Fibroblast of the conjunctiva (primary cell): ENCODE measurements around the gene EFCAB10.
"Not testable (repeated sequence)": the region's sequence is repeated elsewhere in the genome, so short reads cannot be mapped to it uniquely, and the experiment has no call there.

ENCODE experiments used
- DNase-seq: peaks from one replicate; pipeline ENCODE4 v3.0.0-alpha.2; 2010; ENCODE audit warnings: low read depth

EFCAB10 gene

DNA sequence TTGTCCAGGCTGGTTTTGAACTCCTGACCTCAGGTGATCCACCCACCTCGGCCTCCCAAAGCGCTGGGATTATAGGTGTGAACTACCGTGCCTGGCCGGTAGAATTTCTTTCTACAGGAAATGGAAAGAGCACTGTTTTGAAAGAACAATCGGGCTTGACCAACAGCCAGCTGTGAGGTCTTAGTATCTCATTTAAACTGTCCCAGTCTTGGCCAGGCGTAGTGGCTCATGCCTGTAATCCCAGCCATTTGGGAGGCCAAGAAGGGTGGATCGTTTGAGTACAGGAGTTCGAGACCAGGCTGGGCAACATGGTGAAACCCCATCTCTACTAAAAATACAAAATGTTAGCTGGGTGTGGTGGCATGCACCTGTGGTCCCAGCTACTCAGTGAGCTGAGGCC lies 17.8 kb upstream of the EFCAB10 start:
- not testable (repeated sequence) for DNase-seq

DNA sequence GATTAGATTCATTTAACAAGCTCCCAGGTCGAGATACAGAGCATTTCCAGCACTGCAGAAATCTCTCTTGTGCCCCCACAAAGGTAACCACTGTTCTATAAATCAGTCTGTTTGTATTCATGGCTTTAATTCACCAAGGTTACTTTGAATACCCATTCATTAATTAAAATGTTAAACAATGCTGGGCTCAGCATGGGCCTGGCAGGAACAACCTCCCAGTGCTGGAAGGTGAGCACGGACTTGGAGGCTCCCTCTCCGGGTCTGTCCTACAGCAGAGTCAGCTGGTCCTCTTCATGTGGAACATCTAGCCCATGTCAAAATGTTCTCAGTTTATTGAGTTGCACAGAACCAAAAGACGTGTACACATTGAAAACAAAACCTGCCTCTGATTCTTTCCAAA lies 15.6 kb upstream of the EFCAB10 start:
- DNase-seq: no peak

DNA sequence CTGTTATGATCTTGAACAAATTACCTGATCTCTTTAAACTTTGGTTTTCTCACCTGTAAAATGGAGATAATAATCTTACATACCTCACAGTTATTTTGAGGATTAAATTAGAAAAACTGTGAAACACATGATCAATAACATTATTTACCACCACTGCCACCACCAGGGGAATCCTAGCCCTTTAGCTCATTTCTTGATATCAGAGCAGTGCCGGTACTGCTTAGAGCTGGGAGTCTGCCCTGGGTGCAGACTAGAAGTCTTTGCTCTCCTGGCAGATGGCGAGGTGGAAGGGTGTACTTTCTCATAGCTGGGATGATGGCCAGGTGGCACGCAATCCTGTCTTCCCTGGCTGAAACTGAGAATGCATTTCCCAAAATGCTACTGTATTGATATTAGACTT lies 12.7 kb upstream of the EFCAB10 start:
- DNase-seq: no peak

DNA sequence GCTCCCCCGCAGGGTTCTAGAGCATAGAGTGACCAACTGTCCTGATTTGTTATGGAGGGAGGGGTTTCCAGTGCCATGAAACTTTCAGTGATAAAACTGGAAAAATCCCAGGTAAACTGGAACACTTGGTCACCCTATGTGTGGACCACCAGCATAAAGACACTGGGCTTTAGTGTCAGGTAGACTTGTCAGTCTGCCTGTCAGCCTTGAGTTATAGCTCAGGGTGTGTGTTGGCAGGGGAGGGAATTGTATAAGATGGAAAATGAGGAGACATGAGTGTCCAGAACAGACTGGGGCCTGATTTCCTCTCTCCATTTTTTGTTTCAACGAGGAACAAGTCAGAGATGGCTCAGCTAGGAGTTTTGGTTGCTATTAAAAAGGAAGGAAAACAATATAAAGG lies 10.2 kb upstream of the EFCAB10 start:
- no peak for DNase-seq

DNA sequence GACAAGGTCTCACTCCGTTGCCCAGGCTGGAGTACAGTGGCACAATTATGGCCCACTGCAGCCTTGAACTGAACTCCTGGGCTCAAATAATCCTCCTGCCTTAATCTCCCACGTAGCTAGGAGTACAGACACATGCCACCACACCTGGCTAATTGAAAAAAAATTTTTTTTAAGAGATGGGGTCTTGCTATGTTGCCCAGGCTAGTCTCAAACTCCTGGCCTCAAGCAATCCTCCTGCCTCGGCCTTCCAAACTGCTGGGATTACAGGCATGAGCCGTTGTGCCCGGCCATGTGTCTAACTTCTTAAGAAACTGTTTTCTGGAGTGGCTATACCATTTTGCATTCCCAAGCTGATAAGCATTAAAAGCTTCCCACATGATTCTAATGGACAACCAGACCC lies 9.5 kb upstream of the EFCAB10 start:
- no peak for DNase-seq

DNA sequence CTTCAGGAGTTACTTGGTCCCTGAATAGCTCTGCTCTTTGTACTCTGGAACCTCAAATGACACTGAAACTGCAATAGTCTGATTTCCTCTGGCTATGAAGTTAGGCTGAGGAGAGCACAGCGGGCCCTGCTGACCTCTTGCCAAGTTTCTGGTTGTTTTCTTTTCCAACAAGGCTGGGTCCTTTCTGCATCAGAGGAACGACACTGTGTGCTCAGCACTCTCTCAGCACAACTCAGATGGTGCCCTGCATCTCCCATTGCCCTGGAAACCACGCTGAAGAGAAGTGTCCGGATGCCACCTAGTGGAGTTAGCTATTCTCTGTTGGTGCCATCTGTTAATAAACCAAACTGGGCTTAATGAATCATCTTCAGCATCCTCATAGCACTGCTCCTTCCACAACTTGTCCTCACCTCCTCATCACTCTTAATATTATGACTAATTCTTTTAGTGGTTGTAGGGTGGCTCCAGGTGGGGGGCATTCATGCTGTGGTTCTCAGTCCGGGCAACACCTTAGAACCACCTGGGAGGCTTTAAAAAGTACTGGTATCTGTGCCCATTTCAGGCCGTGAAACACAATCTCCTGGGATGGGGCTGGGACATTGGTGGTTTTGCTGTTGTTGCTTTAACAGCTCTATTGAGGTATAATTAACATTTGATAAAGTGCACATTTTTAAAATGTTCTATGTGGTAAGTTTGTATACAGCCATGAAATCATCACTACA lies 8.2 kb upstream of the EFCAB10 start:
- peak; percentile 75 for DNase-seq

DNA sequence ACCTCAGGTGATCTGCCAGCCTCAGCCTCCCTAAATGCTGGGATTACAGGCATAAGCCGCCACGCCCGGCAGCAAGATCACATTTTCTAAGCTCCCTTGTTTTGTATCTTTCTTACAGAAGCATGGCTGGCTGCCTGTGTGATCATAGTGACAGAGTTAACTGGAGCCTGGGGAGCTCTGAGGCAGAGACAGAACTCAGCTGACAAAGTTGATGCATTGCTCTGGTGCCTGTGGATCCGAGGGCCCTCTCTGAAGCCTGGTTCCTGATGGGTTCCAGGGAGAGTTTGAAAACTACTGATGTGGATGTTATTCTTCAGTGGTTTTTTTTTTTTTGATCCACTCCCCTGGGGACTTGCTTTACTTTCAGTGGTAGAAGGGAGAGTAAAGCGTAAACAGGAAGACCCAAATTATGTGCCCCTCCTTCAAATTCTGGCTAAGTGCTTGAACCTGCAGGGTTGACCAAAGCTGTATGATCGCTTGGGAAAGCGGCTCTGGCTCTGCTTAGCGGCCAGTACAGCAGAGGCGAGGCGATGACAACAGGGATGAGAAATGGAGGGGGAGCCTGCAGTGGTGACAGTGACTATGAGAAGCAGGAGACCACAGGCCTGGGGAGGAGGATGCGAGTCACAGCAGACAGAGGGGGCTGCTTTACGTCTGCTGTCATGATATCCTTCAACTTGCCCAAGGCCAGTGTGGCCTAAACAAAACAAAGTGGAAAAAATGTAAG lies 6.8 kb upstream of the EFCAB10 start:
- no peak for DNase-seq

DNA sequence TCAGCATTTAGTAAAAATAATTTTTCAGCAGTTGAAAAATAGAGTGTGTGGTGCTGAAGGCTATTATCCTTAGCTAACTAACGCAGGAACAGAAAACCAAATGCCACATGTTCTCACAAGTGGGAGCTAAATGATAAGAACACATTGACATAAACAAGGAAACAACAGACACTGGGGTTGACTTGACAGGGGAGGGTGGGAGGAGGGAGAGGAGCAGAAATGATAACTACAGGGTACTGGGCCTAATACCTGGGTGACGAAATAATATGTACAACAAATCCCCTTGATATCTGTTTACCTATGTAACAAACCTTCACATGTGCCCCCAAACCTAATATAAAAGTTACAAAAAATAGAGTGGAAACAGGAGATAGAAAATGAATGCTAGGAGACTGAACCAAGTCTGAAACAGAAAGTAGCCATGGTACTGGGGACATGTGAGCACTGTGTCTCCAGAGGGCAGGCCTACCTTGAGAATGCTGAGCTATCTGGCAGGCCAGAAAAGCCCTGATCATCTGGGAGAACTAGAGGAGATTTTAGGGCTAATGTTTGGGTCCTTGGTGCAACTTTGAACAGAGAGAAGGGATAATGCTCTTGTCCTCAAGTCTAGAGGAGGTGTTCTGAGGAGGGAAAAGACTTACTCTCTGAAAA lies 4.7 kb upstream of the EFCAB10 start:
- DNase-seq: no peak

DNA sequence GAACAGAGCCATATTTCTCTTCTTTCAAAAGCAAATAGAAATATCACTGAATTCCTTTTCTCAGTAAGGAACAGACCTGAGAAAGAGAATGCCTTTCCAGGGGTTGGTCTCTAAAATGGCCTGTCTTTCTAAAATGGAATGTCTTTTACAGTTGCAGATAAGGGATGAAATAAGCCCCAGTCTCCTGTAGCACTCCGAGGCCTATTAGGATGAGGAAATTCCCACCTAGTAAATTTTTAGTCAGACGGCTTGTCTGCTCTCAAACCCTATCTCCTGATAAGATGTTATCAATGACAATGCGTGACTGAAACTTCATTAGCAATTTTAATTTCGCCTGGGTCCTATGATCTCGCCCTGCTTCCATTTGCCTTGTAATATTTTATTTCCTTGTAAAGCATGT lies 2.9 kb upstream of the EFCAB10 start:
- no peak for DNase-seq

DNA sequence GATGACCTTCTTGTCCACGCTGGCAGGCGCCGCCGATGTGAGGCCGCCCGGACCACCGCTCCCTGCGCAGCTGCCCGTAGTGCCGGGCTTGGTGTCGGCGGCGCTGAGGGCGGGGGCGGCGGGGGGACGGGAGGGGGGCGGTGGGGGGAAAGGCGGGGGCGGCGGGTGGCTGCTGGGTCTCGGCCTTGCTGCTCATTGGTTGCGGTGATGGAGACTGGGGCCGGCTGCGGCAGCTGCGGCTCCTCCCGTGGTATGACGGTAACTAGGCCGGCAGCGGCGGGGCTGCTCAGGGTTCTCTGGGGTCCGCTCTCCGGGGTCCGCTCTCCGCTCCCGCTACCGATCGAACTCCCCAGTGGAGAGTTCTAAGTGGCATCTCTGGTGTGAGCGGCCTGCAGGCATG lies 1.8 kb upstream of the EFCAB10 start:
- no peak for DNase-seq

DNA sequence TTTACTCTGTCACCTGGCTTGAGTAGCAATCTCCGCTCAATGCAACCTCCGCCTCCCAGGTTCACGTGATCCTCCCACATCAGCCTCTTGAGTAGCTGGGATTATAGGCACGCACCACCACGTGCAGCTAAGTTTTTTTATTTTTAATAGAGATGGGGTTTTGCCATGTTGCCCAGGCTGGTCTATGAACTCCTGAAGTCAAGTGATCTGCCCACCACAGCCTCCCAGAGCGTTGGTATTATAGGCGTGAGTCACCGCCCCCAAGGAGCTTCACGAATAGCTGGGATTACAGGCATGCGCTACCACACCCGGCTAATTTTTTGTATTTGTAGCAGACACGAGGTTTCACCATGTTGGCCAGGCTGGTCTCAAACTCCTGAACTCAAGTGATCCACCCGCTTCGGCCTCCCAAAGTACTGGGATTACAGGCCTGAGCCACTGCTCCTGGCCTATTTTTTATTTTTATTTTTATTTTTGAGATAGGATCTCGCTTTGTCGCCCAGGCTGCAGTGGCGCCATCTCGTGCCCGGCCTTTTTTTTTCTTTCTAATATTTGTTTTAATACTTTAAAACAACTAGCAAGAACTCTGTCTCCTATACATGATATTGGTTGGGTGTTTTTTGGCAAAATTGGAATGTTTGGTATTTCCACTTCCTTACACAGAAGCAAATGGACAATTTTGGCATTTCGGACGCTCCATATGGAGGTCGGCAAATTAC lies 1.1 kb downstream of the EFCAB10 start:
- DNase-seq: no peak

DNA sequence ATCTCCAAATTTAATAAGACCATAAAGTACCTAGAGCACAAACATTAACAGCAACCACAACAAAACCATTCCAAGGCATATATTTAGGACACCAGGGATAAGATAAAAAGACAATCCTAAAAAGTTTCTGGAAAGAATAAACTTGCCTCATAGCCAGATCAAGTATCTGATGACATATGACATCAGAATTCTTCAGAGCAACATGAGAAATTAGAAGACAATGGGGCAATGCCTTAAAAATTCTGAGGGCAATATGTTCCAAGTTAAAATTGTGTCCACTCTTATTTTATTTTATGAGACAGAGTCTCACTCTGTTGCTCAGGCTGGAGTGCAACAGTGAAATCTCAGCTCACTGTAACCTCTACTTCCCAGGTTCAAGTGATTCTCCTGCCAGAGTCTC lies 2.8 kb downstream of the EFCAB10 start:
- no peak for DNase-seq

DNA sequence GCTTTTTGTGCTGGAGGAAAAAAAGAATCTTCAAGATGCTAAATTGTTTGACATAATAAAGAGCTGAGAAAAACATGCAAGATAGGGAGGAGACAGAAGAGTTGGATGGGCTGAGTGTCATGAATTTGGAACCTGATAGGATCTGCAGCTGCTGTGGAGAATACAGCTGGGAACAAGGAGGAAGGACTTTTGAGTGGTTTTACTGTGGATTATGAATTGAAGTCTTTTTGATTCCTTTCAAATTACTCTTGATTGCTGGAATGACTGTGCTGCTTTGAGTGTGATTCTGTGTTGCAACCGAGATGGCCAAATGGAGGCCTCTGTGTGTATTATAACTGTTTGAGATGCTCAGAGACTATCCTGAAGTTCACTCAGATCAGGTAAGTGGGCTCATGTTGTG lies 4.0 kb downstream of the EFCAB10 start:
- DNase-seq: no peak

DNA sequence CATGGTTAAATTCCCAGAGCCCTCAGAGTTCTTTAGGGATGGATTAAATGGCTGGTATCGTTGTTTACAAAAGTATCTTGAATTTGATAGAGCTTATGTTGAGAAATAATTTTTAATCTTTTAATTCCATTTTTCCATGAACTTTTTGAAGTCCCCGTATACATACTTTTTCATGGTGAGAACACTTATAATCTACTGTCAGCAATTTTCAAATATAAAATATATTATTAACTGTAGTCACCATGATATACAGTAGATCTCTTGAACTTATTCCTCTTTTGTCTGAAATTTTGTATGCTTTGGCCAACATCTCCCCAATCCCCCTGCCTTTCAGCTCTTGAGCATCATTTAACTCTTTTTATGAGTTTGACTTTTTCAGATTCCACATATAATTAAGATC lies 9.4 kb downstream of the EFCAB10 start:
- no peak for DNase-seq

DNA sequence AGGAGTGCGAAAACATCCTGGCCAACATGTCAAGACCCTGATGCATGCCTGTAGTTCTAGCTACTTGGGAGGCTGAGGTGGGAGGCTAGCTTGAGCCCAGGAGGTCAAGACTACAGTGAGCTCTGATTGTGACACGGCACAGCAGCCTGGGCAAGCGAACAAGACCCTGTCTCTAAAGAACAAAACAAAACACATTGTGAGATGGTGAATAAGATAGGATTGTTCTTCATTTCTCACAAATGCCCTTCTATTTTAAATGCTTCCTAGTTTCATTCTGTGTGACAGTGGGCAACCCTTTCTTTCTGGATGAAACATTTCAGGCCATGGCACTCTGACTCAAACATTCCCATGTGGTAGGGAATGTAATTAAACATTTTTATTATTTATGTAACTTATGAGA lies 13.5 kb downstream of the EFCAB10 start:
- DNase-seq: no peak

DNA sequence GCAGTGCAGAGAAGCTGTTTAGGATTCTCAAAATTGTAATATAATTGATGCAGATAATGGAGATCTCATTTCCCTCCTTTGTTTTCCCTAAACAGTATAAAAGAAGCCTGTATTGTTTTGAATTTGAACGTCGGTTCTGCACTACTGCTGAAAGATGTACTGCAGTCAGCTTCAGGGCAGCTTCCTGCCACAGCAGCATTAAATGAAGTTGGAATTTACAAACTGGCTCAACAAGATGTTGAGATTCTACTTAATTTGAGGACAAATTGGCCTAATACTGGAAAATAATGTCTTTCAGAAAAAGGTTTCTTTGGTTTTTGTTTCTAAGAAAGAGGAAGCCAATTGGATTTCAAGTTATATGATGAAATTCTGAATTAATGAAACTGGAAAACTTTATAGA lies 14.3 kb downstream of the EFCAB10 start:
- DNase-seq: no peak

DNA sequence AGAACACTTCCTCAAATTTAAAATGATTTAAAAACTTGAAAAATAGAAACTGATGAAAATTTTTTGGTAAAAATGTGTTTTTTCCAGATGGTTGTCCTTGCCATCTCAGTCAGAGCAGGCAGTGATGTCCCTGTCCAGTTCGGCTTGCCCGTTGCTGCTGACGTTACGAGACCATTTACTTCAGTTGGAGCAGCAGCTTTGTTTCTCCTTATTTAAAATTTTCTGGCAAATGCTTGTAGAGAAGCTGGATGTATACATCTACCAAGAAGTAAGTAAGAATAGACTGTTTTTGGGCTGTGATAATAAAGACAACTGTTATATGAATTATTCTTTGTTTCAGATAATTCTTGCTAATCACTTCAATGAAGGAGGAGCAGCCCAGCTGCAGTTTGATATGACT lies 16.1 kb downstream of the EFCAB10 start:
- no peak for DNase-seq

DNA sequence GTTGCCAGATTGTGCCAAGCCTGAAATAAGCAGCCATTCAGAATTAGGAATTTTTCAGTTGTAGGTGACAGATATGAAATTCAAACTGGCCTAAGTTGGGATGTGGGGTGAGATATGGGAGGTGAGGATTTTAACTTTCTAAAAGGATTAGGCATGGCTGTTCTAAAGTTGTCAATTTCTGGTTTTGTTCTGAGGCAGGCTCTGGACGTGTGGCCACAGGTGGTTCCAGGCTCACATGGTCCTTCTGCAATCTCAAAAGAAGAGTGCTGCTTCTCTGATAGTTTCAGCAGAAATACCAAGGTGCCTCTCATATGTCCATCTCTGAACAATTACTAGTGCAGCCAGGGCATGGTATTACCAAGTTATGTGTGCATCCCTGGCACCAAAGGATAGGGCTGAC lies 21.4 kb downstream of the EFCAB10 start:
- no peak for DNase-seq

DNA sequence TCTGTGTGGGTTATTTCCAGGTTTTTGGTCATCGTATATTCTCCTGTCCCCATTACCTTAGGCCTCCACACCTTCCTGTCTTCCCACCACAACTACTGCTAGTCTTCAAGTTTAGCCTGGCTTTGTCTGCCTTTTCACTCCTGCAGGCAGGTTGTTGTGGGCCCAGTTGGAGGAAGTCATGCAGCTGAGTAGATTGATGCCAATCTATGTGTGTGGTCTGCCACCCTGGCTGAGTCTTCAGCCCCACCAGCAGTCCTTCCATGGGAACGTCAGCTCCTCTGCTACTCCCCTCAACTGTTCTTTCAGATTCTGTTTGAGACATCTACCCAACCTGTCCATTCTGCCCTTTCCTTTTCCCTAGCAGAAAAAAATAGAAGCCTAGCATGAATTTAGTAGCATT lies 43.0 kb downstream of the EFCAB10 start:
- no peak for DNase-seq

DNA sequence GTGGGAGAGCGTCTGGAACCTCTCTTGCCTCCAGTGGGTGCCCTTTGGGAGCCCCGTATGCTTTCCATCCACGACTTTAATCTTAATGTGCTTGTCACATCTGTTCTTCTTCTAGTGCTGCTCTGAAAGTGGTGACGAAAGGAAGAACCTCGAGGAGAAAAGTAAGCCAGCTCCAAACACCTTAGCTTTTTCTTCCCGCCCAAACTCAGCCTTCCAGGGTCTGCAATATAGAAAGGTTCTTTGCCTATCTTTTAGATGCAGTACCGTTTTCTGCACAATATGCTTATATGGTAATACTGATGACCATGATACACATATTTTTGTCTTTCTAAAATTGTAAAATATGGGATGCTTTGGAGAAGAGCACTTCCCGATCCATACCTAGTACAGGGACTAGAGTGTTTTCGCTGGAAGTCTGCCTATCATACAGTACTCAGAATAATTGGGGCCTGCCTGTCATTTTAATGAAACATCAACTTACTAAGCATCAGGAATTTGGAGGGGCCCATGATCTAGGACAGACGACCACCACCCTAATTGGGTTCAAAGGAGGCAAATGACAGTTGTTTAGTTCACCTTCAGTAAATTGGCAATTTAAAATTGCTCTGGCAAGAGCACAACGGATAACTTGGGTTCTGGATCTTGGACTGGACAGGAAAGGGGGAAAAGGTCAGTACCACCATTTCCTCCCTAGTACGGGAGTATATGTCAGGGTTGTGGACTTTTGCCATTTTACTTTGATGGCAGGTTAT lies 48.4 kb downstream of the EFCAB10 start:
- DNase-seq: no peak

DNA sequence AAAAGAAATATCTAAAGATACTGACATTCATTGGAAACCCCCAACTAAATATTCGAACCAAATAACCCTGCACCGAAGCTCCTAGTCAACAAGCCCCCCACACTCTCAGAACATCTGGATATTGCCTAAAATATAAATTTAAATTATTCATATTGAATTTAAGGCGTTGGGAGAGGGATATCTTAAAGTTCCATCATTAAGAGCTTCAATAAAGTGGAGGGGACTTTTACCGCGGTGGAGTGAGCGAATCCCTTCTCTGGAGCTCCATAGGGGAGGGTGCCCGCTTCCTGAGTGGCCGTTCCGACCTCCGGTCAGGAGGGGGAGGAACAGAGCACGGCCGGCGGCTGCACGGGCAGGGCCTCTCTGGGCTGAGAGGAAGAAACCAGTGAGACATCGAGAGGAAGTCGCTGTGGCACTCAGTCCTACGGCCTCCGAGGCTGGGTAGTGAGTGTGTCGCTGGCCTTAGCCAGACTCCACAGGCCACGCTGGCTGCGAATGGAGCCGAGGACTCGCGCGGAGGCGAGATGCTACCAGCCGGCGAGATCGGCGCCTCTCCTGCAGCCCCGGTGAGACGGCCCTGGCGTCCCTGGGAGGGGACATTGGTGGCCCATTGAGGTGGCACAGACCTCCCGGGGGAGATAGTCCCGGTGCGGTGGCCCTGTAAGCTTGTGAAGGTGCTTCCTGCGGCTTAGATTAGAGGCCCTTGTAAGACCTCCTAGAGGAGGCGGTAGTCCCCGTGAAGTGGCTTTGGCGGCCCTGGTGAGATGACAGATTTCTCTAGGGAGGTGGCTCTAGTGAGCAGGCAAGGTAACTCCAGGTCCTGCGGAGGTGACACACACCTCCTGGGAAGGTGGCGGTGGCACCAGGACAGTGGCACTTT lies 49.3 kb downstream of the EFCAB10 start, which contains the start of gene RINT1:
Gene RINT1, plus strand, starts transcription at position 410 of the 880 bp plus-strand sequence. Its CDS starts 115 bp downstream, at position 525.
- peak; percentile 74 for DNase-seq
